ENCODE measurements around the gene NOX4. TPM values are rescaled to one million over a fixed set of nuclear protein-coding genes. Genes with fewer than 3 reads are reported as not detected.
"Not testable (repeated sequence)": the region's sequence is repeated elsewhere in the genome, so short reads cannot be mapped to it uniquely, and the experiment has no call there.

Gene NOX4
- total and polyA plus RNA-seq, 2 donors (not counting 3 experiments of a cell fraction or from before 2014, with no cell fraction given): 21.2 to 34.0 TPM

DNA sequence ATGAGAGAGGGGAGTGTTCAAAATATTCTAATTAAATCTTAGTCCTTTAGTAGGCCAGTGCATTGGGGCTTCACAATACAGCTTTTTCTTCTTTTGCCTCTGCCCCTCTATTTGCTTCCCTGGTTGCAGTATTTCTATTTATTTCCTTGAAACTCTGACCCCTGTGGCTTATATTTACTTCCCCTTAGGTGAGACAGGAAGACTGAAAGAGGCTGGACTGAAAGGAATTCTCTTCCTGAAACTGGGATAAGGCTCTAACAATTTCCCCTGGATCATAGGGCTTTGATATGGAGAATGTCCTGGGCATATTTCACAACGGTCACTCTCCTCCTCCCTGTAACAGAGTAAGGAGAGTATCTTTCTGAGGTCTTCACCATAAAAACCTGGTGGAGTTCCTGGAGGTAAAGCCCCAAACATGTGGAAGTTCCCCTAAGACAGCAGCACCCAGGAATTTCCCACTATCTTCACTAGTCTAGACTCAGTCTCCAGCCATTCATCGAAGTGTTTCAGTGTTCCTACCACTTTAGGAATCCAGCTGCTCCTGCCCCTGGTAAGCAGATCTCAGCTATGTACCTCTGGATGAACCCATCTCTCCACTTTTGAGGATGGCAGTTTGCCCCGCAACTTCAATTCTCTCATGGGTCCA is 210.0 kb downstream of the NOX4 start:
- H4K20me1 ChIP-seq (replicated peaks; ENCODE audit: control insufficient read depth, extremely low read depth, insufficient read depth, low read length); CTCF ChIA-PET; FAIRE-seq; dilution Hi-C loops (cut with MboI; ENCODE audit: extremely low pct_ligation_motif_present, low sequenced_read_pairs); BruUV-seq (replicated peaks); POLR2A ChIA-PET; H3K9me3 ChIP-seq (replicated peaks; ENCODE audit: control insufficient read depth, insufficient read depth, low read length); H3K4me1 ChIP-seq (ENCODE audit: control insufficient read depth, extremely low read depth, insufficient read depth, low read length); H3K9ac ChIP-seq (replicated peaks; ENCODE audit: extremely low read depth, insufficient read depth, low read length); H3K4me3 ChIP-seq (replicated peaks in 1 of 3; ENCODE audit: insufficient read depth in 1 of 3, low read depth in 1 of 3, low read length in 3 of 3); H3K27ac ChIP-seq (ENCODE audit: insufficient read depth, low read depth, low read length); H3K36me3 ChIP-seq (ENCODE audit: control insufficient read depth in 2 of 2, extremely low read depth in 1 of 2, insufficient read depth in 2 of 2, low read length in 2 of 2); H3K4me2 ChIP-seq (ENCODE audit: insufficient read depth, low read length); H3K79me2 ChIP-seq (ENCODE audit: control insufficient read depth, insufficient read depth, low read length); intact Hi-C loops (cut with micrococcal nuclease); H2AFZ ChIP-seq (ENCODE audit: low read depth, low read length); DNase-seq (ENCODE audit: low read depth, low spot score); H3K9me1 ChIP-seq (replicated peaks; ENCODE audit: control insufficient read depth, extremely low read depth, insufficient read depth, low read length); H3K27me3 ChIP-seq (ENCODE audit: control insufficient read depth in 2 of 2, insufficient read depth in 2 of 2, low read length in 2 of 2): not testable (repeated sequence)

DNA sequence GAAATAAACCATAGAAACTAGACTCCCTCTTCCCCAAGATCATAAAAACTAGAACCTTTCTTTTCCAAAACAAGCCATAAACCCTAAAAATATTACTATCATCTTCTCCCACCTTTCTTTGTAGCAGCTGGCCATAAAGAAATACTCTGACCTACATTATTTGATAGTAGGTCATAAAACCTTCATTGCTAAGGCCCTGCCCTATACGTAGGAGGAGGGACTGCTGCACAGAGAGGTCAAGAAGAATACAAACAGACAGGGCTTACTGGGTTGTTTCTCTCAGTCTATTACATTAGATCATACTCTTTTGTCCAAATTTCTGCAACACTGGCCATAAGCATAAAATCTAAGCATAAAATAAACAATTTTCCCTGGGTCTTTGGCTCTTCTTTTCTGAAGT is 212.0 kb downstream of the NOX4 start:
- TF ChIP-seq, protein P1, sequence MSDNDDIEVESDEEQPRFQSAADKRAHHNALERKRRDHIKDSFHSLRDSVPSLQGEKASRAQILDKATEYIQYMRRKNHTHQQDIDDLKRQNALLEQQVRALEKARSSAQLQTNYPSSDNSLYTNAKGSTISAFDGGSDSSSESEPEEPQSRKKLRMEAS (IDR thresholded peaks at IDR 0.05; ENCODE audit: insufficient read depth, insufficient read length): no peak
- TF ChIP-seq EZH2 (IDR thresholded peaks at IDR 0.05; ENCODE audit: borderline replicate concordance, low read depth, low read length, severe bottlenecking) (no peak), JUN (IDR thresholded peaks at IDR 0.05; ENCODE audit: borderline replicate concordance, insufficient read depth, insufficient read length, low read depth) (no peak), MYC (IDR thresholded peaks at IDR 0.05; ENCODE audit: low read depth, low read length) (no peak), POLR2AphosphoS5 (IDR thresholded peaks at IDR 0.05; ENCODE audit: insufficient read depth, low read depth, low read length) (no peak), FOS (IDR thresholded peaks at IDR 0.05; ENCODE audit: borderline replicate concordance, insufficient read depth, low read length) (no peak), POLR2A (IDR thresholded peaks at IDR 0.05; ENCODE audit: low read depth, low read length) (no peak), GATA2 (IDR thresholded peaks at IDR 0.05; ENCODE audit: insufficient read depth, insufficient read length, low read depth, low read length) (no peak)
- TF ChIP-seq, protein P2, sequence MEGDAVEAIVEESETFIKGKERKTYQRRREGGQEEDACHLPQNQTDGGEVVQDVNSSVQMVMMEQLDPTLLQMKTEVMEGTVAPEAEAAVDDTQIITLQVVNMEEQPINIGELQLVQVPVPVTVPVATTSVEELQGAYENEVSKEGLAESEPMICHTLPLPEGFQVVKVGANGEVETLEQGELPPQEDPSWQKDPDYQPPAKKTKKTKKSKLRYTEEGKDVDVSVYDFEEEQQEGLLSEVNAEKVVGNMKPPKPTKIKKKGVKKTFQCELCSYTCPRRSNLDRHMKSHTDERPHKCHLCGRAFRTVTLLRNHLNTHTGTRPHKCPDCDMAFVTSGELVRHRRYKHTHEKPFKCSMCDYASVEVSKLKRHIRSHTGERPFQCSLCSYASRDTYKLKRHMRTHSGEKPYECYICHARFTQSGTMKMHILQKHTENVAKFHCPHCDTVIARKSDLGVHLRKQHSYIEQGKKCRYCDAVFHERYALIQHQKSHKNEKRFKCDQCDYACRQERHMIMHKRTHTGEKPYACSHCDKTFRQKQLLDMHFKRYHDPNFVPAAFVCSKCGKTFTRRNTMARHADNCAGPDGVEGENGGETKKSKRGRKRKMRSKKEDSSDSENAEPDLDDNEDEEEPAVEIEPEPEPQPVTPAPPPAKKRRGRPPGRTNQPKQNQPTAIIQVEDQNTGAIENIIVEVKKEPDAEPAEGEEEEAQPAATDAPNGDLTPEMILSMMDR (IDR thresholded peaks at IDR 0.05; ENCODE audit: extremely low read depth in 1 of 2, insufficient read depth in 1 of 2, low read depth in 1 of 2, low read length in 2 of 2): no peak
- dilution Hi-C loops (cut with MboI; ENCODE audit: extremely low pct_ligation_motif_present, low sequenced_read_pairs) (no loop called here), intact Hi-C loops (cut with micrococcal nuclease) (no loop called here)
- CTCF ChIA-PET: no interaction called here
- BruUV-seq (replicated peaks): no TSS peak
- H3K79me2 ChIP-seq (ENCODE audit: control insufficient read depth, insufficient read depth, low read length): no peaks in the 10 kb centered on the region
- H4K20me1 ChIP-seq (replicated peaks; ENCODE audit: control insufficient read depth, extremely low read depth, insufficient read depth, low read length): no peaks in the 10 kb centered on the region
- DNase-seq (ENCODE audit: low read depth, low spot score): no peak
- no peaks in the 10 kb centered on the region for H3K4me1 ChIP-seq (ENCODE audit: control insufficient read depth, extremely low read depth, insufficient read depth, low read length)
- no peaks in the 10 kb centered on the region for H3K36me3 ChIP-seq (ENCODE audit: control insufficient read depth in 2 of 2, extremely low read depth in 1 of 2, insufficient read depth in 2 of 2, low read length in 2 of 2)
- no peak overlapping the region for H3K27ac ChIP-seq (ENCODE audit: insufficient read depth, low read depth, low read length)
- H2AFZ ChIP-seq (ENCODE audit: low read depth, low read length): no peak overlapping the region
- H3K9me1 ChIP-seq (replicated peaks; ENCODE audit: control insufficient read depth, extremely low read depth, insufficient read depth, low read length): no peaks in the 10 kb centered on the region
- H3K27me3 ChIP-seq (ENCODE audit: control insufficient read depth in 2 of 2, insufficient read depth in 2 of 2, low read length in 2 of 2): no peaks in the 10 kb centered on the region
- no peak overlapping the region for H3K9ac ChIP-seq (replicated peaks; ENCODE audit: extremely low read depth, insufficient read depth, low read length)
- no peak overlapping the region for H3K4me2 ChIP-seq (ENCODE audit: insufficient read depth, low read length)
- POLR2A ChIA-PET: no interaction called here
- no peak for FAIRE-seq
- H3K4me3 ChIP-seq (replicated peaks in 1 of 3; ENCODE audit: insufficient read depth in 1 of 3, low read depth in 1 of 3, low read length in 3 of 3): no peak overlapping the region
- H3K9me3 ChIP-seq (replicated peaks; ENCODE audit: control insufficient read depth, insufficient read depth, low read length): no peaks in the 10 kb centered on the region
